WI38 (cell line): Measurements from ENCODE around the gene NINL.

Experiments
- H3K4me3 ChIP-seq: 2 replicates; pipeline ENCODE4 v1.5.1; 2011; ENCODE audit warnings: low read depth, mild to moderate bottlenecking, control low read depth, low read length
- CTCF ChIP-seq: IDR thresholded peaks from 2 replicates; pipeline ENCODE4 v1.5.1; 2012; ENCODE audit warnings: low read depth, mild to moderate bottlenecking, control low read depth, low read length

Gene NINL

GRCh38 chr20:25533920-25534700, 51.2 kb downstream of the NINL start:
- no peak overlapping the region for H3K4me3 ChIP-seq
- TF ChIP-seq CTCF = no peak

- no peak overlapping the region for H3K4me3 ChIP-seq
- no peak for TF ChIP-seq CTCF
These were observed 52.4 kb downstream of the NINL start for GRCh38 chr20:25532971-25533391.

- no peak for TF ChIP-seq CTCF
- no peak overlapping the region for H3K4me3 ChIP-seq
These were observed 53.1 kb downstream of the NINL start for GRCh38 chr20:25532015-25532751.

- TF ChIP-seq CTCF = no peak
- no peak overlapping the region for H3K4me3 ChIP-seq
These were observed 55.9 kb downstream of the NINL start for GRCh38 chr20:25529295-25529951.

GRCh38 chr20:25527949-25528348, 57.4 kb downstream of the NINL start:
- no peak overlapping the region for H3K4me3 ChIP-seq
- no peak for TF ChIP-seq CTCF

GRCh38 chr20:25526446-25526845, 58.9 kb downstream of the NINL start:
- no peak for TF ChIP-seq CTCF
- H3K4me3 ChIP-seq = 0 out of 2 replicates have a peak overlapping the region, but pooled peaks have one; percentile 4

- H3K4me3 ChIP-seq = no peak overlapping the region
These were observed 59.5 kb downstream of the NINL start for GRCh38 chr20:25525867-25526266.

More at GRCh38 chr20:25525867-25526266, 59.5 kb downstream of the NINL start:
- TF ChIP-seq CTCF = no peak
